HEK293T (cell line): Measurements from ENCODE around the gene NLGN3.

Experiments
- CTCF ChIA-PET: fragments of 350-600 bp; formaldehyde crosslinking; extraction: SDS; loops from one replicate; lab custom pipeline; 2021; ENCODE audit warnings: antibody characterized with exemption, inconsistent platforms; lab: Yijun Ruan, JAX
- POLR2A ChIA-PET: fragments of 350-600 bp; formaldehyde crosslinking; extraction: SDS; loops from one replicate; lab custom pipeline; 2020; ENCODE audit warnings: antibody characterized with exemption, inconsistent platforms; lab: Yijun Ruan, JAX
- DNase-seq: peaks from one replicate; pipeline ENCODE4 v3.0.0; 2012; ENCODE audit warnings: mixed read lengths; ENCODE audit errors: extremely low spot score
- ARNT ChIP-seq: fragments of 450-650 bp; IDR thresholded peaks from 2 replicates; pipeline ENCODE4 v1.6.1; 2017; ENCODE audit warnings: mild to moderate bottlenecking
- BHLHE40 ChIP-seq: fragments of 450-650 bp; IDR thresholded peaks from 2 replicates; pipeline ENCODE4 v1.6.1; 2016; ENCODE audit warnings: mild to moderate bottlenecking, moderate library complexity, borderline replicate concordance
- CTBP1 ChIP-seq: fragments of 450-650 bp; IDR thresholded peaks from 2 replicates; pipeline ENCODE4 v1.6.1; 2016; ENCODE audit warnings: borderline replicate concordance
- ELF4 ChIP-seq: fragments of 450-650 bp; IDR thresholded peaks from 2 replicates; pipeline ENCODE4 v1.6.1; 2017; ENCODE audit warnings: antibody characterized with exemption
- FOXA1 ChIP-seq: fragments of 450-650 bp; IDR thresholded peaks from 2 replicates; pipeline ENCODE4 v1.6.1; 2016; ENCODE audit warnings: mild to moderate bottlenecking
- FOXK2 ChIP-seq: fragments of 450-650 bp; IDR thresholded peaks from 2 replicates; pipeline ENCODE4 v1.6.1; 2016; ENCODE audit warnings: mild to moderate bottlenecking
- FOXM1 ChIP-seq: fragments of 450-650 bp; IDR thresholded peaks from 2 replicates; pipeline ENCODE4 v1.6.1; 2017; ENCODE audit warnings: mild to moderate bottlenecking, borderline replicate concordance
- HDGF ChIP-seq: fragments of 450-650 bp; IDR thresholded peaks from 2 replicates; pipeline ENCODE4 v1.6.1; 2017; ENCODE audit warnings: antibody characterized with exemption, borderline replicate concordance
- L3MBTL2 ChIP-seq: fragments of 450-650 bp; conservative IDR thresholded peaks from 2 replicates; pipeline ENCODE4 v1.6.1; 2016; ENCODE audit warnings: mild to moderate bottlenecking
- LEF1 ChIP-seq: fragments of 450-650 bp; IDR thresholded peaks from 2 replicates; pipeline ENCODE4 v1.6.1; 2017; ENCODE audit warnings: mild to moderate bottlenecking, borderline replicate concordance
- NFRKB ChIP-seq: fragments of 450-650 bp; IDR thresholded peaks from 2 replicates; pipeline ENCODE4 v1.6.1; 2016; ENCODE audit warnings: mild to moderate bottlenecking, moderate library complexity
- SP1 ChIP-seq: fragments of 450-650 bp; IDR thresholded peaks from 2 replicates; pipeline ENCODE4 v1.6.1; 2017
- SUZ12 ChIP-seq: fragments of 450-650 bp; IDR thresholded peaks from 2 replicates; pipeline ENCODE4 v1.6.1; 2016; ENCODE audit warnings: mild to moderate bottlenecking
- TARDBP ChIP-seq: fragments of 450-650 bp; IDR thresholded peaks from 2 replicates; pipeline ENCODE4 v1.6.1; 2016
- ZNF384 ChIP-seq: fragments of 450-650 bp; IDR thresholded peaks from 2 replicates; pipeline ENCODE4 v1.6.1; 2016
- TF ChIP-seq, protein P1 (sequence below): fragments of 450-650 bp; IDR thresholded peaks from 2 replicates; pipeline ENCODE4 v1.6.1; 2016

NLGN3 gene

DNA sequence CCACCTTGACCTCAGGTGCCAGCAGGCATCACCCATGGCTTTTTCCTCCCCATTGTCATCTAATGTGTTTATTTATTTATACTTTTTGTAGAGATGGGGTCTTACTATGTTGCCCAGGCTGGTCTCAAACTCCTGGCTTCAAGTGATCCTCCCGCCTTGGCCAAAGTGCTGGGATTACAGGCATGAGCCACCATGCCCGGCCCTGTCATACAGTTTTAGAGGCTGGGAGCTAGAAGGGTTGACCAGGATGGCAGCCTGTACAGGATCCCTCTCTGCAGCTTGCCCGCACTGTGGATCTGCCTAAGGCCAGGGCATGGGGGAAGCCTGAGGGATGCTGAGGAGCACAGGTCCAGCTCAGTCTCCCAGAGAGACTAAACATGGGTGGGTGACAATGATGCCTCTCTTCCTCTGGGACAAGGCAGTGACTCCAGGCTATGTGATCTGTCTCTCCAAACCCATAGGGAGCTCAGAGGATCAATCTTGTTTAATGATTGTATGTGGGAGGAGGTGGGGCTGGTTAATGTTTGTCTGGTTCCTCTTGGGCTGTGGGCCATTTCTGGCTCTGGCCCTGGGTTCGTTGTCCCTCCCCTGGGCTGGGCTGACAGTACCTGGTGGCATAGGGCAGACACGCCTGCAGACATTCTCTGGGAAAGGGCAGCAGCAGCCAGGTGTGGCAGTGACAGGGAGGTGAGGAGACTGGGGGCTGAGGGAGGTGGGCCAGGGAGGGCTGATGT lies 70.1 kb downstream of the NLGN3 start:
- CTCF ChIA-PET, result no interaction called here

DNA sequence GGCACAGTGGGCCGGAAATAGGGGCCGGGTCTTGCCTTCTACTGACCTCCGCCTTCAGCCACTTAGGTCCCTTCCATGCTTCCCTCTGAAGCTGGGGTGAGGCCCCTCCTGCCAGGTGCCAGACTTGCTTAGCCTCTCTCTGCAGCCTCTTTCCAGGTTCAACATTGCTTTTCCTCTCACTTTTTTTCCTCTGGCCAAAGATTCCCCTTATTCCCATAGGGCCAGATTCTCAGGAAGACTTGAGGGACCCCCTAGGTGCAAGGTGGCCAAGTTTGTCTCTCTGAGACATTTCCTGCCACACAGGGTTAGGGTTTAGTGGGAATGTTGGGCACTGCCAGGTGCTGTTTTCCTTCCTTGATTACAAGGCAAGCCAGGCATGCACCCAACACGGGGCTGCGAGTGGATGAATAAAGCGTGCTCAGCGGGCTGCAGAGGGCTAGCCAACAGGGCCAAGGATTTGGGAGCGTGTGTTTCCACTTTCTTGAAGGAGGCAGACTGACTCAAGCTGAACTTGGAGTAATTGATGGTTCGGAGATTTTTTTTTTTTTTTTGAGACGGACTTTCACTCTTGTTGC lies 70.8 kb downstream of the NLGN3 start:
- no peak for DNase-seq
- ChIA-PET CTCF (no interaction called here), POLR2A (no interaction called here)
- TF ChIP-seq TARDBP (no peak), L3MBTL2 (no peak), FOXK2 (no peak), SP1 (no peak), BHLHE40 (no peak)

More for the DNA sequence above, 70.1 kb downstream of the NLGN3 start:
- TF ChIP-seq FOXA1 (no peak), FOXM1 (no peak), CTBP1 (no peak), NFRKB (no peak), L3MBTL2 (no peak), LEF1 (no peak), SUZ12 (no peak), ARNT (no peak), ZNF384 (no peak)
- TF ChIP-seq, protein P1, sequence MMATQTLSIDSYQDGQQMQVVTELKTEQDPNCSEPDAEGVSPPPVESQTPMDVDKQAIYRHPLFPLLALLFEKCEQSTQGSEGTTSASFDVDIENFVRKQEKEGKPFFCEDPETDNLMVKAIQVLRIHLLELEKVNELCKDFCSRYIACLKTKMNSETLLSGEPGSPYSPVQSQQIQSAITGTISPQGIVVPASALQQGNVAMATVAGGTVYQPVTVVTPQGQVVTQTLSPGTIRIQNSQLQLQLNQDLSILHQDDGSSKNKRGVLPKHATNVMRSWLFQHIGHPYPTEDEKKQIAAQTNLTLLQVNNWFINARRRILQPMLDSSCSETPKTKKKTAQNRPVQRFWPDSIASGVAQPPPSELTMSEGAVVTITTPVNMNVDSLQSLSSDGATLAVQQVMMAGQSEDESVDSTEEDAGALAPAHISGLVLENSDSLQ, result no peak
- no peak for DNase-seq
- POLR2A ChIA-PET, result interaction anchor here (1.3 kb wide), 1 partner anchor 68 kb away, joined by 3 read pairs; the partner anchor contains the start of gene NONO

DNA sequence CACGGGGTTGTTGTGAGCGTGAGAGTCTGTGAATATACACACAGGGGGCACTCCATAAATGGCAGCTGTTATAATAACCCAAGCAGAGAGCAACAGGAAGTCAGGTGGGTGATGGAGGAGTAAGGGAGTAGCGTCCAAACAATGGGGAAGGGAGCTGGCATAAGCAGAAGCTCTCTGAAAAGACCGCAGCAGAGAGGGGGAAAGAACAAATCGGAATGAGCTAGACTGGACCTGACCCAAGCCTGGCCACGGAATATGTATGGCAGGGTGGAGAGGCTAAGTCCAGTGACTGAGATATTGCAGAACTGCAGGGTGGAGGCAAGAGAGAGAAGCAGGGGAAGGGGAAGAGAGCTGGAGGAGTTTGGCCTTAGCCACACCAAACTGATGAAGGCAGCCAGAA lies 71.8 kb downstream of the NLGN3 start:
- CTCF ChIA-PET, result interaction anchor here (0.6 kb wide), 1 partner anchor 68 kb away, joined by 3 read pairs; no protein-coding TSS in a partner anchor
- TF ChIP-seq CTBP1 (no peak), HDGF (no peak), ELF4 (no peak), FOXM1 (no peak), LEF1 (no peak), NFRKB (no peak), BHLHE40 (no peak), SUZ12 (no peak), TARDBP (no peak), FOXA1 (no peak)
- POLR2A ChIA-PET, result no interaction called here
- no peak for DNase-seq

DNA sequence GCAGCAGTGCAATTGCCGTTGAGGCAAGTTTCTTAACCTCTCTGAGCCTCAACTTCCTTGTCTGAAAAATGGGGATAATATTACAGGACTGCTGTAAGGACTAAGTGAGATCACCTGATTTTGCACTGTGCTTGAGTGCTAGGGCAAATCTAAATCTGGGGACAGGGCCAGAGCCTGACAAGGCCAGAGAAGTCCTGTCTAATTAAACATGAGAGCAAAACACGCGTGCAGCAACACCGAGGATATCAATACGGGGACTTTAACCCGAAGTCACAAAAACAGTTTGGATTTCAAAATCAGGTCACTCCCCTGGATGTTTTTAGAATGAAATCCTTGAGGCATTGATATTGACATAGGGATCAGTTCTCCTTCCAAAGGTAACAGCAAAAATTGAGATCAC lies 72.7 kb downstream of the NLGN3 start:
- DNase-seq, result no peak
- POLR2A ChIA-PET, result no interaction called here
- CTCF ChIA-PET, result no interaction called here
- no peak for TF ChIP-seq SUZ12
- TF ChIP-seq HDGF, result no peak
- no peak for TF ChIP-seq CTBP1
- no peak for TF ChIP-seq FOXA1
- TF ChIP-seq SP1, result no peak
